Parathyroid adenoma (tissue), 2 donors: ENCODE results near the gene SLC43A3.

Source experiments
- H2AFZ ChIP-seq: fragments of 300-600 bp; sonication (generic); one replicate; pipeline ENCODE4 v1.7.0; 2017; ENCODE audit warnings: antibody characterized with exemption, mild to moderate bottlenecking
- H3K27ac ChIP-seq: fragments of 300-600 bp; sonication (generic); one replicate; pipeline ENCODE4 v1.7.0; 2017
- H3K27me3 ChIP-seq: fragments of 300-600 bp; sonication (generic); one replicate; pipeline ENCODE4 v1.7.0; 2017; ENCODE audit warnings: low read length; ENCODE audit not compliant: control insufficient read depth, insufficient read depth
- H3K36me3 ChIP-seq: fragments of 300-600 bp; sonication (generic); one replicate; pipeline ENCODE4 v1.7.0; 2017; ENCODE audit warnings: low read length; ENCODE audit not compliant: control insufficient read depth, insufficient read depth
- H3K4me1 ChIP-seq: fragments of 300-600 bp; sonication (generic); one replicate; pipeline ENCODE4 v1.7.0; 2017; ENCODE audit warnings: control low read depth
- H3K4me2 ChIP-seq: fragments of 300-600 bp; sonication (generic); one replicate; pipeline ENCODE4 v1.7.0; 2017; ENCODE audit warnings: low read length
- H3K4me3 ChIP-seq: fragments of 300-600 bp; sonication (generic); one replicate; pipeline ENCODE4 v1.7.0; 2017; ENCODE audit warnings: low read depth, low read length
- H3K79me2 ChIP-seq: fragments of 300-600 bp; sonication (generic); one replicate; pipeline ENCODE4 v1.7.0; 2017; ENCODE audit warnings: control low read depth
- H3K9ac ChIP-seq: fragments of 300-600 bp; sonication (generic); one replicate; pipeline ENCODE4 v1.7.0; 2017; ENCODE audit warnings: mild to moderate bottlenecking
- H3K9me3 ChIP-seq: fragments of 300-600 bp; sonication (generic); one replicate; pipeline ENCODE4 v1.7.0; 2017; ENCODE audit warnings: low read length; ENCODE audit not compliant: control insufficient read depth
- CTCF ChIP-seq: fragments of 300-600 bp; sonication (generic); IDR thresholded peaks from one replicate; pipeline ENCODE4 v1.7.0; 2017; ENCODE audit warnings: antibody characterized with exemption, mild to moderate bottlenecking
- donor health status: primary hyperparathyroidism.

SLC43A3 gene

GRCh38 chr11:57414612-57415212 lies 12.2 kb downstream of the SLC43A3 start:
- Histone ChIP-seq H3K4me2 (no peak overlapping the region), H3K9ac (no peak overlapping the region), H3K27me3 (no peaks in the 10 kb centered on the region), H3K4me1 (no peaks in the 10 kb centered on the region), H3K79me2 (no peaks in the 10 kb centered on the region), H3K27ac (no peak overlapping the region), H3K36me3 (no peaks in the 10 kb centered on the region), H3K9me3 (no peaks in the 10 kb centered on the region), H3K4me3 (no peak overlapping the region), H2AFZ (no peak overlapping the region)
- TF ChIP-seq CTCF: no peak

- Histone ChIP-seq H3K36me3 (no peaks in the 10 kb centered on the region), H3K4me1 (no peaks in the 10 kb centered on the region), H2AFZ (no peak overlapping the region), H3K4me3 (no peak overlapping the region), H3K79me2 (no peaks in the 10 kb centered on the region), H3K9me3 (no peaks in the 10 kb centered on the region), H3K27me3 (no peaks in the 10 kb centered on the region), H3K27ac (no peak overlapping the region), H3K9ac (no peak overlapping the region), H3K4me2 (no peak overlapping the region)
- no peak for TF ChIP-seq CTCF
Observed at GRCh38 chr11:57413681-57414080, 13.2 kb downstream of the SLC43A3 start.

GRCh38 chr11:57410287-57410686 lies 16.6 kb downstream of the SLC43A3 start:
- no peak overlapping the region for H2AFZ ChIP-seq
- no peak for TF ChIP-seq CTCF
- H3K9ac ChIP-seq: no peak overlapping the region
- no peak overlapping the region for H3K4me3 ChIP-seq
- no peaks in the 10 kb centered on the region for H3K4me1 ChIP-seq
- no peaks in the 10 kb centered on the region for H3K9me3 ChIP-seq
- H3K79me2 ChIP-seq: no peaks in the 10 kb centered on the region
- H3K27ac ChIP-seq: no peak overlapping the region
- H3K4me2 ChIP-seq: no peak overlapping the region
- no peaks in the 10 kb centered on the region for H3K27me3 ChIP-seq
- H3K36me3 ChIP-seq: no peaks in the 10 kb centered on the region

GRCh38 chr11:57409321-57410100 lies 17.4 kb downstream of the SLC43A3 start:
- H3K79me2 ChIP-seq: no peaks in the 10 kb centered on the region
- no peak overlapping the region for H2AFZ ChIP-seq
- H3K36me3 ChIP-seq: no peaks in the 10 kb centered on the region
- H3K27ac ChIP-seq: no peak overlapping the region
- H3K9me3 ChIP-seq: no peaks in the 10 kb centered on the region
- no peak for TF ChIP-seq CTCF
- no peak overlapping the region for H3K9ac ChIP-seq
- no peaks in the 10 kb centered on the region for H3K27me3 ChIP-seq
- H3K4me3 ChIP-seq: no peak overlapping the region
- no peaks in the 10 kb centered on the region for H3K4me1 ChIP-seq
- no peak overlapping the region for H3K4me2 ChIP-seq

- Histone ChIP-seq H3K27me3 (no peaks in the 10 kb centered on the region), H3K9ac (no peak overlapping the region), H2AFZ (no peak overlapping the region), H3K36me3 (no peaks in the 10 kb centered on the region), H3K4me1 (no peaks in the 10 kb centered on the region), H3K4me3 (no peak overlapping the region), H3K9me3 (no peaks in the 10 kb centered on the region), H3K27ac (no peak overlapping the region), H3K4me2 (no peak overlapping the region), H3K79me2 (no peaks in the 10 kb centered on the region)
- TF ChIP-seq CTCF: no peak
Observed at GRCh38 chr11:57408771-57409170, 18.1 kb downstream of the SLC43A3 start.
